ENCODE data around the gene SLC40A1. TPM values are rescaled to one million over a fixed set of nuclear protein-coding genes. Genes with fewer than 3 reads are reported as not detected.

The SLC40A1 gene
- total and polyA plus RNA-seq, 12 donors: 84.1 to 3,561 (median 883) TPM

- WGBS, 4 donors: 86 to 90% (median 88%) methylated on average over 9 of the region's 9 CpGs
- DNase-seq: peak in 1 of 7 donors; percentile 13
- intact Hi-C loops (cut with DNase I): no loop called here
Observed at GRCh38 chr2:189628817-189629530, 48.4 kb upstream of the SLC40A1 start.

DNA sequence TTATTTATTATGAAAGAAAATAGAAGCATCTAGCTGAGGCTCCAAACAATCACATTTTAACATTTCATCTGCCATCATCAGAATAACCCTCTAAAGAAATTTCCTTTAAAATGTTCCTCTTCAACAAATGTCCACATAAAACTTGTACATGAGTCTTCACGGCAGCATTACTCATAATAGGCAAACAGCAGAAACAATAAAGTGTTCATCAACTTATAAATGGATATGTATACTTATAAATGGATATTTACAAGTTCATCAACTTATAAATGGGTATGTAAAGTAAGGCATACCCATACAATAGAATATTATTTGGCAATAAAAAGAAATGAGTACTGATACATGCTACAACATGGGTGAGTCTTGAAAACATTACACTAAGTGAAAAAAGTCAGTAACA, 47.2 kb upstream of the SLC40A1 start:
- H3K27me3 ChIP-seq: no peaks in the 10 kb centered on the region
- no peaks in the 10 kb centered on the region for H3K36me3 ChIP-seq (replicated peaks in 1 of 2)
- intact Hi-C loops (cut with DNase I): no loop called here
- no peak overlapping the region for H3K4me3 ChIP-seq
- peaks cover 0 to 5% of the 10 kb centered on the region in 2 donors for H3K4me1 ChIP-seq (replicated peaks in 1 of 2)
- TF ChIP-seq CTCF (IDR thresholded peaks at IDR 0.05) (no peak), POLR2A (IDR thresholded peaks at IDR 0.05) (no peak)
- H3K27ac ChIP-seq: no peak overlapping the region
- WGBS, 4 donors: 84 to 97% (median 94%) methylated on average over 1 of the region's 1 CpG
- DNase-seq: no peak
- H3K9me3 ChIP-seq (replicated peaks in 1 of 3): no peaks in the 10 kb centered on the region

More at GRCh38 chr2:189628817-189629530, 48.4 kb upstream of the SLC40A1 start:
- Histone ChIP-seq H3K4me1 (replicated peaks in 1 of 2) (peaks cover 0 to 5% of the 10 kb centered on the region in 2 donors), H3K27me3 (no peaks in the 10 kb centered on the region), H3K9me3 (replicated peaks in 1 of 3) (no peaks in the 10 kb centered on the region), H3K4me3 (no peak overlapping the region), H3K36me3 (replicated peaks in 1 of 2) (no peaks in the 10 kb centered on the region), H3K27ac (peak overlapping the region in 2 of 5 donors; percentile 8 to 24)
- no peak for TF ChIP-seq POLR2A (IDR thresholded peaks at IDR 0.05)
- TF ChIP-seq CTCF (IDR thresholded peaks at IDR 0.05): peak in 2 of 6 experiments; percentile 21 to 33

DNA sequence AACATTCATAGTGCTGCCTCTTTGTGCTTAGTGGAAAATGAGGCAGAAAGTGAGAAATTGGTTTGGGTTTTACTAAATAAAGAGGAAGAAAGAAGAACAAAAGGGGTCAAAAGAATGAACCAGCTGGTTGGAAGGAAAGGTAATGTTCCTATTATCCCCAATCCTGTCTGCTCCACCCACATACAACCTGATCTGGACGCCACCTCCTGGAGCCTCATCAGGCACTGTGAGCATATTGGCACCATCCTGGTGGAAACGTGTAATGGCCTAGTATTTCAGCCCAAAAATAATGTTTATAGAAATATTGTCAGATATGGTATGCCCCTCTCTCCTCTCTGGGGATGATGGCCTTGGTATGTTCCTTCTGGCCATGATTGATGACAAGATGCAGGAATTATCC, 45.0 kb upstream of the SLC40A1 start:
- H3K36me3 ChIP-seq (replicated peaks in 1 of 2): no peaks in the 10 kb centered on the region
- H3K9me3 ChIP-seq (replicated peaks in 1 of 3): no peaks in the 10 kb centered on the region
- intact Hi-C loops (cut with DNase I): no loop called here
- no peak for DNase-seq
- 80 to 92% (median 88%) methylated on average over 2 of the region's 2 CpGs for WGBS, 4 donors
- no peak overlapping the region for H3K27ac ChIP-seq
- TF ChIP-seq POLR2A (IDR thresholded peaks at IDR 0.05) (no peak), CTCF (IDR thresholded peaks at IDR 0.05) (no peak)
- no peak overlapping the region for H3K4me3 ChIP-seq
- no peaks in the 10 kb centered on the region for H3K27me3 ChIP-seq
- H3K4me1 ChIP-seq (replicated peaks in 1 of 2): peaks cover 0 to 5% of the 10 kb centered on the region in 2 donors

- WGBS, 4 donors: 82 to 92% (median 87%) methylated on average over 3 of the region's 3 CpGs
- intact Hi-C loops (cut with DNase I): no loop called here
- no peaks in the 10 kb centered on the region for H3K9me3 ChIP-seq (replicated peaks in 1 of 3)
Observed at GRCh38 chr2:189624648-189625355, 44.2 kb upstream of the SLC40A1 start.

More at GRCh38 chr2:189624648-189625355, 44.2 kb upstream of the SLC40A1 start:
- Histone ChIP-seq H3K27me3 (no peaks in the 10 kb centered on the region), H3K4me1 (replicated peaks in 1 of 2) (peaks cover 0 to 5% of the 10 kb centered on the region in 2 donors), H3K36me3 (replicated peaks in 1 of 2) (no peaks in the 10 kb centered on the region), H3K4me3 (no peak overlapping the region), H3K27ac (no peak overlapping the region)
- DNase-seq: no peak
- TF ChIP-seq CTCF (IDR thresholded peaks at IDR 0.05) (no peak), POLR2A (IDR thresholded peaks at IDR 0.05) (no peak)
